Mesodermal cell (in vitro differentiated cells): ENCODE results near the gene MAG.
"Not testable (repeated sequence)": the region's sequence is repeated elsewhere in the genome, so short reads cannot be mapped to it uniquely, and the experiment has no call there.

Experiments
- H3K27ac ChIP-seq: 2 replicates; pipeline ENCODE4 v1.7.0; 2013; ENCODE audit warnings: mild to moderate bottlenecking, low read depth, low read length, moderate library complexity; ENCODE audit not compliant: severe bottlenecking
- H3K36me3 ChIP-seq: 2 replicates; pipeline ENCODE4 v1.7.1; 2013; ENCODE audit warnings: mild to moderate bottlenecking, low read length, moderate library complexity; ENCODE audit not compliant: control insufficient read depth, insufficient read depth
- H3K4me1 ChIP-seq: one replicate; pipeline ENCODE4 v1.7.1; 2013; ENCODE audit warnings: mild to moderate bottlenecking, low read length; ENCODE audit not compliant: insufficient read depth, control insufficient read depth, poor library complexity, severe bottlenecking
- H3K4me3 ChIP-seq: 2 replicates; pipeline ENCODE4 v1.7.0; 2013; ENCODE audit warnings: low read length, control low read depth, mild to moderate bottlenecking; ENCODE audit not compliant: insufficient read depth, poor library complexity, severe bottlenecking; ENCODE audit errors: extremely low read depth
- H3K9me3 ChIP-seq: 2 replicates; pipeline ENCODE4 v1.7.1; 2013; ENCODE audit warnings: mild to moderate bottlenecking, low read length, moderate library complexity; ENCODE audit not compliant: control insufficient read depth
- WGBS, 2 experiments: methylation state at CpG; one replicate each; pipeline ENCODE4 v1.1.5; 2013; ENCODE audit warnings: missing lambda C conversion rate in 2 of 2; ENCODE audit not compliant: insufficient coverage in 2 of 2; 5-methylcytosine and 5-hydroxymethylcytosine counted together

The MAG gene

DNA sequence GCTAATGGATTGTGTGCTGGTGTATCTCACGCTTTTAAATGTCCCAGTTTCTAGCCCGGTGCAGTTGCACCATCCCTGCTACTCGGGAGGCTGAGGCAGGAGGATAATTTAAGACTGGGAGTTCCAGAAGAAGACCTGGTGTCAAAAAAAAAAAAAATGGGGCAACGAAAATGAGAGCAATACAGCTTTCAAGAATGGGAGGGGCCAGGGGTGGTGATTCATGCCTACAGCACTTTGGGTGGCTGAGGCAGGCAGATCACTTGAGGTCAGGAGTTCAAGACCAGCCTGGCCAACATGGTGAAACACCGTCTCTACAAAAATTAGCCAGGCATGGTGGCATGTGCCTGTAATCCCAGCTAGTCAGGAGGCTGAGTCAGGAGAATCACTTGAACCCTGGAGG is 5.9 kb upstream of the MAG start:
- not testable (repeated sequence) for H3K4me3 ChIP-seq, H3K36me3 ChIP-seq, H3K4me1 ChIP-seq, H3K27ac ChIP-seq, H3K9me3 ChIP-seq
- WGBS, 2 experiments: 89 to 91% methylated on average over 3 to 5 of the region's 5 CpGs

- no peaks in the 10 kb centered on the region for H3K9me3 ChIP-seq
- H3K4me3 ChIP-seq: no peak overlapping the region
- no peaks in the 10 kb centered on the region for H3K4me1 ChIP-seq
- no peaks in the 10 kb centered on the region for H3K36me3 ChIP-seq
- 88 to 94% methylated on average over 3 to 4 of the region's 10 CpGs for WGBS, 2 experiments
- H3K27ac ChIP-seq: no peak overlapping the region
Observed at GRCh38 chr19:35287713-35288112, 4.2 kb upstream of the MAG start.

DNA sequence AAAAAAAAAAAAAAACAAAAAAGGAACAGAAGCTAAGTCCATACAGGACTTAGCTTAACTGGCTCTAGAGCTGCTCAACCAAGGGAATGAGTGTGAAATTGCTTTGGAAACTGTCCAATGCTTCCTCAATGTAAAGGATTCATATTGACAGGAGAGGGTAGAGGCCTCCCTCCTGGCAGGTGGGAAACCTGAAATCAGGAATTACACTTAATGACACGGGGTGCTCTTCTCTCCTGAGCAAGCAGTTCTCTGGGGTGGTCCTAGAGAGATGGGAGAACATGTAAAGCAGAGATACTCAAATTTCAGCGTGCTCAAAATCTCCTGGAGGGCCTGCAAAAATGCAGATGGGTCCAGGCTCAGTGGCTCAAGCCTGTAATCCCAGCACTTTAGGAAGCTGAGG is 3.6 kb upstream of the MAG start:
- Histone ChIP-seq H3K27ac (no peak overlapping the region), H3K4me3 (no peak overlapping the region), H3K4me1 (no peaks in the 10 kb centered on the region), H3K9me3 (no peaks in the 10 kb centered on the region), H3K36me3 (no peaks in the 10 kb centered on the region)
- 79 to 90% methylated on average over 2 of the region's 2 CpGs for WGBS, 2 experiments

DNA sequence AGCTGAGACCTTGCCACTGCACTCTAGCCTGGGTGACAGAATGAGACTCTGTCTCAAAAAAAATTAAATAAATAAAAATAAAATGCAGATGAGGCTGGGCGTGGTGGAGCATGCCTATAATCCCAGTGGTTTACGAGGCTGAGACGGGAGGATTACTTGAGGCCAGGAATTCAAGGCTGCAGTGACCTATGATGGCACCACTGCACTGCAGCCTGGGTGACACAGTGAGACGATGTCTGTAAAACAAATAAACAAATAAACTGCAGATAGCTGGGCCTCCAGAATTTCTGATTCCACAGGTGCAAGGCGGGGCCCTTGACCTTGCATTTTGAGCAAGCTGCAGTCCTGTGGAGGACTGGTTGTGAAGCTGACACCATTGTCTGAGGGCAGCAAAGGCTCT is 3.1 kb upstream of the MAG start:
- H3K4me3 ChIP-seq: no peak overlapping the region
- 71 to 94% methylated on average over 4 of the region's 5 CpGs for WGBS, 2 experiments
- H3K9me3 ChIP-seq: no peaks in the 10 kb centered on the region
- no peaks in the 10 kb centered on the region for H3K36me3 ChIP-seq
- no peak overlapping the region for H3K27ac ChIP-seq
- H3K4me1 ChIP-seq: no peaks in the 10 kb centered on the region

GRCh38 chr19:35290381-35291127 is 1.4 kb upstream of the MAG start:
- peaks cover 5% of the 10 kb centered on the region for H3K4me1 ChIP-seq
- H3K27ac ChIP-seq: no peak overlapping the region
- 86 to 89% methylated on average over 9 to 12 of the region's 20 CpGs for WGBS, 2 experiments
- no peaks in the 10 kb centered on the region for H3K9me3 ChIP-seq
- no peaks in the 10 kb centered on the region for H3K36me3 ChIP-seq
- no peak overlapping the region for H3K4me3 ChIP-seq

GRCh38 chr19:35291259-35291658 is 702 bp upstream of the MAG start:
- Histone ChIP-seq H3K27ac (no peak overlapping the region), H3K4me1 (peaks cover 5% of the 10 kb centered on the region), H3K4me3 (no peak overlapping the region), H3K36me3 (no peaks in the 10 kb centered on the region), H3K9me3 (no peaks in the 10 kb centered on the region)
- 79 to 93% methylated on average over 5 of the region's 6 CpGs for WGBS, 2 experiments

- no peaks in the 10 kb centered on the region for H3K9me3 ChIP-seq
- no peak overlapping the region for H3K4me3 ChIP-seq
- H3K4me1 ChIP-seq: peaks cover 5% of the 10 kb centered on the region
- H3K27ac ChIP-seq: no peak overlapping the region
- no peaks in the 10 kb centered on the region for H3K36me3 ChIP-seq
- 79 to 88% methylated on average over 13 to 18 of the region's 23 CpGs for WGBS, 2 experiments
Observed at GRCh38 chr19:35292421-35293362, 731 bp downstream of the MAG start.

DNA sequence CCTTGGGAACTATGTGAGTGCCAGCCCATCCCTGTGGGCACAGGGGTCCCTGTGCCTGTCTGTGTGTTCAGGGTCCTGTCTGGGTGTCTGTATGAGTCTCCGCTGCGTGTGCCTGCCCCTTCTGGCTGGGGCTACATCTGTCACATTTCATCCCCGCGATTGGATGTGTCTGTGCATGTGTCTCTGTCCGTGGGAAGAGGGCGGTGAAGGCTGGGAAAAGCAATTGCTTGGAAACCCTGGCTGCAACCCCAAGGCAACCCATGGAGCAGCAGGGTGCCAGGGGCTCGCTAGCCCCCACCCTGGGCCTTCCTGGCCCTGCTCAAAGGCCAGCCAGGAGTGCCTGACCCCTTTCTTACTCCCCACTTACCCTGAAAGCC is 1.4 kb downstream of the MAG start:
- Histone ChIP-seq H3K36me3 (no peaks in the 10 kb centered on the region), H3K4me3 (no peak overlapping the region), H3K27ac (no peak overlapping the region), H3K4me1 (peaks cover 5% of the 10 kb centered on the region), H3K9me3 (no peaks in the 10 kb centered on the region)
- 70 to 83% methylated on average over 7 of the region's 7 CpGs for WGBS, 2 experiments

- Histone ChIP-seq H3K36me3 (no peaks in the 10 kb centered on the region), H3K9me3 (no peaks in the 10 kb centered on the region), H3K4me1 (peaks cover 5% of the 10 kb centered on the region), H3K27ac (no peak overlapping the region), H3K4me3 (no peak overlapping the region)
- WGBS, 2 experiments: 57 to 73% methylated on average over 7 to 9 of the region's 17 CpGs
Observed at GRCh38 chr19:35293808-35294207, 1.8 kb downstream of the MAG start.

DNA sequence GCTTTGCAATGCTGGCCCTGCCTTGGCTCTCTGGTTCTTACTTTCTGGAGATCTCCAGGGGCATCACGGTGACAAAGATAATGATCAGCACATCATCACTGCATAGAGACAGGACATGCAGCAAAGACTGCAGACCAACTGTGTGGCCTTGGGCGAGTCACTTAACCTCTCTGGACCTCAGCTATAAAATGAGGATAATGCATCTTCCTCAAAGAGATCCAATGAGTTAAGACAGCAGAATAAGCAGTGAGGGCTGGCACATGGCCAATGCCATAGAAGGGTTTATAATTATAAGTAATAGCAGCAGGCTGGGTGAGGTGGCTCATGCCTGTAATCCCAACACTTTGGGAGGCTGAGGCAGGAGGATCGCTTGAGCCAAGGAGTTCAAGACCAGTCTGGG is 2.4 kb downstream of the MAG start:
- H3K36me3 ChIP-seq: no peaks in the 10 kb centered on the region
- WGBS, 2 experiments: 80 to 86% methylated on average over 2 of the region's 3 CpGs
- no peak overlapping the region for H3K27ac ChIP-seq
- peaks cover 5% of the 10 kb centered on the region for H3K4me1 ChIP-seq
- H3K4me3 ChIP-seq: no peak overlapping the region
- H3K9me3 ChIP-seq: no peaks in the 10 kb centered on the region
